Measurements from ENCODE around the gene ADI1. TPM values are rescaled to one million over a fixed set of nuclear protein-coding genes. Genes with fewer than 3 reads are reported as not detected.
"Not testable (repeated sequence)": the region's sequence is repeated elsewhere in the genome, so short reads cannot be mapped to it uniquely, and the experiment has no call there.

The ADI1 gene
- polyA plus RNA-seq, 3 donors: 72.8 to 82.5 (median 73.1) TPM

DNA sequence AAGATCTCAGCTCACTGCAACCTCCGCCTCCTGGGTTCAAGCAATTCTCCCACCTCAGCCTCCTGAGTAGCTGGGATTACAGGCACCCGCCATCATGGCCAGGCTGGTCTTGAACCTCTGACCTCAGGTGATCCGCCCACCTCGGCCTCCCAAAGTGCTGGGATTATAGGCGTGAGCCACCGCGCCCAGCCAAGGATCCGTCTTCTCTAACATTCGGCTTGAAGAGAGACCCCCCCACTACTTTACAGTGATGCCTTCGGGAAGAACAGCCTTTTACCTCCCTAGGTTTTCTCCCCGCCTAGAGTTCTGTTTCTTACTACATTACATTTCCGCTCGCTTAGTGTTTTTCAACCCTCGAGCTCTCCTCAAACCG, 22.6 kb downstream of the ADI1 start:
- not testable (repeated sequence) for DNase-seq (ENCODE audit: low read depth in 3 of 3, low spot score in 2 of 3)

DNA sequence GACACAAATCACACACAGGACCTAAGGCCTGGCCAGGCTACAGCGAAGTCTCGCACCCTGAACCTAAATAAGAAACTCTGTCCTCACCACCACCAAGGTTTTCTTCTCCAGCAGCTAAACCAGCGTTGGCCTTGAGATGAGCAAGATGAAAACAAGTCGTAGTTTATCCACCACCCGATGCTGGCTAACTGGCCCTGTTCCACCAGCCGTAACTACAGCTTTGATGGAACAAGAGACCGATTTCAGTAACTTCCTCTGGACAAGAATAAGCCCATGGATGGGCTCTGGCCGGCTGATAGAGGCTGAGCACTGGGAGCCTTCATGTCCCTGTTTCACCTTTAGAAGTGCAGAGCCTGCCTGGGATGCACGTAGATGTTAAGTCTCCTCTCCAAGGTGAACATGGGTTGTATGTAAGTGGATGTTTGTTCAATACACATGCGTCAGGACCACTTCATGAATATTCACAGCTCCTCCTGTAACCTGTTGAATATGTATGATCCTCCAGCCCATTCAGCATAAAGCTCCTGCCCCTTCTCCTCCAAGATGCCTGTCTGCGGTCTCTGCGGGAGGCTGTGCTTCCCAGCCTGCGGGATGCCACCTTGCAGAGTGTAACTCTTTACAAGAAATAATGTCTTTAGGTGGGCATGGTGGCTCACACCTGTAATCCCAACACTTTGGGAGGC, 24.2 kb downstream of the ADI1 start:
- no peak for DNase-seq (ENCODE audit: low read depth in 3 of 3, low spot score in 2 of 3)

- no peak for DNase-seq (ENCODE audit: low read depth in 3 of 3, low spot score in 2 of 3)
Observed at GRCh38 chr2:3493615-3494007, 25.7 kb downstream of the ADI1 start.

DNA sequence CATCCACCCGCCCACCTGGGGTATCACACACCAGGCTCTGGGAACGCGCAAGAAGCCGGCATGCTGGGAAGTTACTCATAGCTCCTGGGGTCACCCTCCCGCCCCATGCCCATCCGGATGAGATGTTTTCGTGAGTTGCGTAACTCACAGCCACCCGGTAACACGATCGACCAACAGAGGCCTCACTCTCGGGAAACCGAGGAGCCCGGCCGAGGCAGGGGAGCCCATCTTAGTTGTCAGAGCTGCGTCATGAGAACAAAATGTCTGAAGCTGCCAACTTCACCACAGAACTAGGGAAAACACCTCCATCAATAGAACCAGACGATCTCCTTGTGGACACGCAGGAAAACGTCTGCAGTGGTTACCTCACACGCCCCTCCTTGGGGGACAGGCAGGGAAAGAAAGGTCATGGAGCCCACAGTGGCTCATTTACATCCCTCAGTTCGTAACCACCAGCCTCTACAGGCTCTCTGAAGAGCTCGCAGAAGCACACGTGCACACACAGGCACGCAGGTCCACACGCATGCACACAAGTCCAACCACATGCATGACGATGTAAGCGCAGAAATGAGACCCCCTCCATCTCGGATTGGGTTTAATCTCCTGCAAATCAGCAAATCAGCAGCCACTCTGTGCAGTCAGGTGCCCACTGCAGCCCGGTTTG, 26.2 kb downstream of the ADI1 start:
- DNase-seq (ENCODE audit: low read depth in 3 of 3, low spot score in 2 of 3): no peak

GRCh38 chr2:3492475-3492787, 26.9 kb downstream of the ADI1 start:
- not testable (repeated sequence) for DNase-seq (ENCODE audit: low read depth in 3 of 3, low spot score in 2 of 3)

GRCh38 chr2:3491716-3492474, 27.4 kb downstream of the ADI1 start:
- DNase-seq (ENCODE audit: low read depth in 3 of 3, low spot score in 2 of 3): no peak

DNA sequence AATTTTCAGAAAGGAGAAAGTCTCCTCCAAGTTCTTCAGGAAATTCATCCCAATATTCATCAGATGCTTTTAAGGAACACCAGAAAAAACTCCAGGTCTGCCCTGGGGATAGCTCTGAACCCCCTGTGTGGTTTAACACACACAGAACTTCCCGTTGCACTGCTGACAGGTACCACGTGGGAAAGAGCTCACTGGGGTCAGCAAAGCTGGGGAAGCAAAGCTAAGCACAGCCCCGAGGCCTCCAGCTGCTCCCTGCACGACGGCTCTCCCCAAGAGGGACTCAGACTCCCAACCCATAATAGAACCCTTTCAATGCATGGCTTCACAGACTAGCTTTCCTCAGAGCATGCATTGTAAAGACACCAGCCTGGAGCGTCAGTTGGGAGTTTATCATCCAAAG, 28.0 kb downstream of the ADI1 start:
- DNase-seq (ENCODE audit: low read depth in 3 of 3, low spot score in 2 of 3): no peak

GRCh38 chr2:3490191-3491170, 28.9 kb downstream of the ADI1 start:
- DNase-seq (ENCODE audit: low read depth in 3 of 3, low spot score in 2 of 3): no peak

DNA sequence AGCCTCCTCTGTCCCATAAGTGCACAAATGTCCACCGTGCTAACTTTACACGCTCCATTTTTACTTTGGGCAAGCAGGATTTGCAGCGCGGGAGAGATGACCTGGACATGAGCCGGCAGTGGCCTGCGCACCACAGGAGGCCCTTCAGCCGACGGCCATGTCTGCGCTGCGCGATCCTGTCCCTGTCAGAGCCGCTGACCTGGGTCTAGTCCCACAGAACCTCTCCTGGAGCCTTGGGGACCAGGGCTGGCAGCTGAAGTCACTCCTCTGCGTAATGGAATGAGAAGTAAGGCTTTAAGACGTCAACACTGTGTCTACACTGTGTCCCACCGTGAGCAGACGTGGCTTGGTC, 29.6 kb downstream of the ADI1 start:
- no peak for DNase-seq (ENCODE audit: low read depth in 3 of 3, low spot score in 2 of 3)

DNA sequence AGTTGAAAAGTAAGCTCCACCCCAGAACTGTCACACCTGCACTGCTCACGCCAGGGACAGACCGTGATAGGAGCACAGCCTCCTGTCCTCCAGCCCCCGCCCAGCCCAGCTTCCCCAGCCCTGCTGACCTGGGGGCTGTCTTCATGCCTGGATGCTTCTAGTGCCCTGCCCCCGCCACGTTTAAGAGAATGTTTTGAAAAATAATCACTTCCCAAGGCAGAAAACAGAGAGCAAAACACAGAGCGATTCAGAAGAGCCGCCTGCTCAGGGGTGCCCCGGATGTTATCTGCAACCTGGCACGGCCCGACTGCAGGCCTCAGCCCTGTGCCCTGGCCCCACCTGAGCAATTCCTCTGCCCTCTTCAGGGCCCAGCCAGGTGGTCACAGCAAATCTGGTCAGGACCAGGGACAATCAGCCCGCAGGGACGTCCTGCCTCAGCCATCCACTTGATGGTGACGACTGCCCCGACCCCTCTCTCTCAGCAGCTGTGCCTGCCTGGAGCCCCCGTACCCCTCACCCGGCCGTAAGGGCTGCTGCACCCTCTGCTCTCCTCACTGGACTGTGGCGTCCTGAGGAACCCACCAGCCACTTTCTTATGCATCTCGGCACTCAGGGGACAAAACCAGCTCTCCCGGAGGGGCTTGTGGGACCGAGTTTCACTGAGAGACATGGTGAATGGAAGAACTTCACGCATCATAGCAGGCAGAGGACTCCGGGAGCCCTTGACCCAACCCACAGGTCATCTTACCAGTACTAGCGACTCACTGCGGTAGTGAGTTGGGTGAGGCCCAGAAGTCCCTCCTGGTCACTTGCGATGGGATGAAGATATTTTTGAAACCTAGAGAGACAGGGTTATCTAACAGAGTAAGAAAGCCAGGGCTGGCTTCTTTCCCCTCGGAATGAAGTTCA, 30.2 kb downstream of the ADI1 start:
- DNase-seq (ENCODE audit: low read depth in 3 of 3, low spot score in 2 of 3): no peak

DNA sequence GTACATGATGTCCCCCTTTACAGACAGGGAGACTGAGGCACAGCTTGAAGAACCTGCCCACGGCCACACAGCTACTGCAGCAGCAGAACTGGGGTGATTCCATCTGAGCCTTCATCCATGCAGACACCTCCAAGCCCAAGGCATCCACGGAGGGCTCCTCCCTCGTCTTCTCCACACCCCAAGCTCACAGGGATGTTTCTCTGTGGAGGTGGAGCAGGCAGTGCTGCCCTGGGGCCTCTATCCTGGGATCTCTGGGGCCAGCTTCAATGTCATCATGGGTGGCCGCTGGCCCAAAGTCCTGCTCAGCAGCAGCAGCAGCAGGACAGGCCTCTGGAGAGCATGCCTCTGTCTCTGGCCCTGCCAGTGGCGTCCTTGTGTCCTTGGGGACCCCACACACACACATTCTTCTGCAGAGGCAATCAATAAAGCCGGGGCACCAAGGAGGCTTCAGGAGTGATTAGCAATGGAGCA, 31.2 kb downstream of the ADI1 start:
- DNase-seq (ENCODE audit: low read depth in 3 of 3, low spot score in 2 of 3): no peak

- DNase-seq (ENCODE audit: low read depth in 3 of 3, low spot score in 2 of 3): no peak
Observed at GRCh38 chr2:3487432-3487831, 31.9 kb downstream of the ADI1 start.

- no peak for DNase-seq (ENCODE audit: low read depth in 3 of 3, low spot score in 2 of 3)
Observed at GRCh38 chr2:3487028-3487425, 32.3 kb downstream of the ADI1 start.

DNA sequence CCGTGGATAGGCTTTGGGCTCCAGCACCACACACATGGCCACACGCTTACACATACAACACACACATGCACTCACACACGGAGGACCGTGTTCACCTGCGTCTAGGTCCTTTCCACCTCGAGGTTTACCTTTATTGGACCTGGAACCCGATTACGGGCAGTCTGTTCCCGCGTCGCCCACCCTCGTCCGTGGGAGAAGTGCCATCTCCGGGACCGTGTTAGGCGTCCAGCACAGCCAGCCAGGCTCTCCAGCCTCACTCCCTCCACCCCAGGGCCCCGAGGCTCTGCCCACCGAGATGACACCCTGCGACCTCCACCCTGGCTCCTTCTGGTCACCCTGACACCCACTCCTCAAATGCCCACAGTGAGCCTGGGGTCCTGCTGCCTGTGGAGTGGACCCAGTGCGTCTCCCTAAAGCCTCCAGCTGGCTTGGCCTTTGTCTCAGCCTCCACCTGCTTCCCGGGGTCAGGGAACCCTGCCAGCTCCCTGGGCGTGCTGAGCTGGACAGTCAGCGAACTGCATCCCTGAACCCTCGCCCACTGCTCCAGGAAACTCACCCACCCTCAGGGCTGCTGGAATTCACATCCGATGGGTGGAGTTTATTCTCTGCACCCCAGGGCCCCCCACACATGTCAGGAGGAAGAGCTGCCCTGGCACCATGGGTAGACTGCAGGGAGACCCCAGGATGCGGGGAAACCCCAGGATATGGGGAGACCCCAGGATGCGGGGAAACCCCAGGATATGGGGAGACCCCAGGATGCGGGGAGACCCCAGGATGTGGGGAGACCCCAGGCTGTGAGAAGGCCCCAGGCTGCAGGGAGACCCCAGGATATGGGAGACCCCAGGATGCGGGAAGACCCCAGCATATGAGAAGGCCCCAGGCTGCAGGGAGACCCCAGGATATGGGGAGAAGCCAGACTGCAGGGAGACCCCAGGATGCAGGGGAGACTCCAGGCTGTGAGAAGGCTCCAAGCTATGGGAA, 33.0 kb downstream of the ADI1 start:
- no peak for DNase-seq (ENCODE audit: low read depth in 3 of 3, low spot score in 2 of 3)

- no peak for DNase-seq (ENCODE audit: low read depth in 3 of 3, low spot score in 2 of 3)
Observed at GRCh38 chr2:3485166-3485565, 34.2 kb downstream of the ADI1 start.

DNA sequence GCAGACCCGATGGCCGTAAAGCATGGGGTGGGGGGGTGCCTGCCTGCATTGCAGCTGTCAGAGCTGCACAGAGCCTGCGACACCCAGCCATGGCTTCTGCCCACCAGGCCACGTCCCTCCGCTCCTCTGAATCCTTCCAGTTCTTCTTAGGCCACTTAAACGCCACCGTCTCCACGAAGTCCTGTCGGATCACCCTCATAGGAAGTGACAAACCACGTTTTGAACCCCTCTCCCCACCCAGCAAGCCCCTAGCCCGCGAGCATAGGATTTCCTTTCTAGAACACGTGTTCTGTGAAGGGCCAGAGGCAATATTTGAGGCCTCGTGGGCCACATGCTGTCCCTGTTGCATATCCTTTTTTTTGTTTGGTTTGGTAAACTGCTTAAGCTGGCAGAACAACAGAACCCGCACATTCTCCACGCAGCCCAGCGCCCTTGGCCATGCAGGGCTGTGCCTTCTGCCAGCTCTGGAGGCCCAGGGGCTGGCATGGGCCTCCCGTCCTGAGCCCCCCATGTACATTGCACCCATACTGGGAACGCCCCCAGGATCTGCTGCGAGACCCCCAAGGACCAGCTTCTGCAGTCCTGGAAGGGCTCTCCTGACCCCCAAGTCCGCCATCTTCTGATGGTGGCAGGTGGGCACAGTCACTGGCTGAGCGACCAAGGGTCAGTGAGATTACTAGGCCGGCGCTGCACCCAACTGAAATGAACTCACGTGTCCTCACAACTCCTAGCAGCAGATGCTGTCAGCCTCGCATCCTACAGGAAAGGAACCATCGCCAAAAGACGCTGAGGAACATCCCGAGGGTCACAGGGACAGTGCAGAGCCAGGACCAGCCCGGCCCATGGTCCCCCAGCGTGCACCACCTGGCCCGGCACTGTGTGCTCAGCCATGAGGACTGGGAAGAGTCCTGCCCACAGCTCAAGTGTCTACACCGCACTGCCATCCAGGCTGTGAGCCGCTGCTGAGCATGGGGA, 35.1 kb downstream of the ADI1 start:
- DNase-seq (ENCODE audit: low read depth in 3 of 3, low spot score in 2 of 3): no peak

GRCh38 chr2:3483227-3483985, 35.9 kb downstream of the ADI1 start:
- DNase-seq (ENCODE audit: low read depth in 3 of 3, low spot score in 2 of 3): no peak
